Left renal cortex interstitium (tissue), 4 donors: Measurements from ENCODE around the gene ARHGEF6. TPM values are rescaled to one million over a fixed set of nuclear protein-coding genes. Genes with fewer than 3 reads are reported as not detected.

Experiments
- DNase-seq, 4 donors: peaks; one replicate each; pipeline ENCODE4 v3.0.0-alpha.2; 2013; ENCODE audit warnings: low read depth in 4 of 4, low spot score in 2 of 4, missing footprints in 1 of 4
- polyA plus RNA-seq, 4 donors: library from polyadenylated mRNA; unstranded; fragments of 120-200 nt; gene quantifications; one replicate each; pipeline ENCODE4 v1.2.1, GENCODE V29; 2013; ENCODE audit not compliant: insufficient read length in 4 of 4

The ARHGEF6 gene
- polyA plus RNA-seq, 4 donors = 11.5 to 15.8 (median 13.0) TPM

DNA sequence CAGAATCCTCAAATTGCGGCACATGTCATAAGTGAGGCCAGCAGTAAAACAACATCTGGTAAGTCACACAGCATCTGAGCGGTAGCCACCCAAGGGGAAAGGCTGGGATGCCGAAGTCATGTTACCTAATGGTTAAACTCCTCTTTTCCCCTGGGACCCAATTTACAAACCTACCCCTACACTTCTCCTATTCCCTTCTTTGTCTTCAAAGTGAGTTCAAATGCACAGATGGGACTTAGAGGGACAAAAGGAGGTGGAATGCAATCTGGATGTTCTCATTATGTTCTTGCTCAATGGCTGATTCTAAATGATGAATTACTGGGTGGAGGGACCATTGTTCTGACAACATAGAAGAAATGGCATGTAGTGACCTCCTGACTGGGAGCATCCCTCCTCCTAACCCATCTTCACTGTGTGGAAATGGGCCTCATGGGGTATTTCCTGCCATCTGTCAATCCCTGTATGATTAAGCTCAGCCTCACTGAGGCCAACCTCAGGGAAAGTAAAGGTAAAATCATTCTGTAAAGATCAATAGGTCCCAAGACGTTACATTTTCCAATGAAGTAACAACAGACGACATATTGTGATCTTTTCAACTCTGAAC is 124.3 kb downstream of the ARHGEF6 start:
- no peak for DNase-seq

DNA sequence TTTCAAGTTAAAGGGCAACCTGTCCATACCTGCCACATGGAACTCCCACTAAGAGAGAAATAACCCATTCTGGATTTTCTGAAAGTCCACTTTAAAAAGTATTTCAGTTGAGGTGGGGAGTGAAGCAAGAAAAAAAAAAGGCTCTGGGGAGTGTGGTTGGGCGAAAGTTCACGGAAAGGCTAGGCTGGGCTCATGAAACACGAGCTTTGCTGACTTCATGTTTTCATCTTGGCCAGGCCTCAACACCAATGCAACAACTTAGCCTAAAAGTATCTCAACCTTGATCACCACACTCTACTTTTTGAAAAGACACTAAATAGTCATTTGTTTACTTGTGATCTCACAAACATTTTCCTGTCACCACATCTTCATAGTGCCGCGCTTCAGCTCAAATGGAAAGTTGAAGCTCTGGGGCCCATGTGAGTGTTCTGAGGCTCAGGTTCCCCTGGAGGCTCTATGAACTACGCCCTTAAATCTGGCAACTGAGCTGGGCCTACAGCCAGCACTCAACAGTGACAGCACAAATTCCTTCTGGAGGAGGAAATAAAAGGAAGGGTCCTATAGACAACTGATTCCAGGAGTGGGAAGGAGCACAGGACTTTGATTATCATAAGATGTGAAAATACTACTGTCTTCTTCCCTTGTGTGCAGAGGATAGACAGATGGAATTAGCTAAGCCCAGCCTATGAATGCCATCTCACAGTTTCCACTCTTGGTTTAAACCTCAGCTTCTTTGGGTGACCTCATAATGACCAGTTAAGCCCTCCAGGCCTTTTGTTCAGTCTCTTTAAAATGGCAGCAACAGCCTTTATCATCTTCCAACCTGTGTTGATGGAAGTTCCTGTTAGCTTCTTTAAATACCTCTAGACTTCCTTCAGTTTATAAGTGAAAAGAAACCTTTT is 127.7 kb downstream of the ARHGEF6 start:
- DNase-seq = no peak

DNA sequence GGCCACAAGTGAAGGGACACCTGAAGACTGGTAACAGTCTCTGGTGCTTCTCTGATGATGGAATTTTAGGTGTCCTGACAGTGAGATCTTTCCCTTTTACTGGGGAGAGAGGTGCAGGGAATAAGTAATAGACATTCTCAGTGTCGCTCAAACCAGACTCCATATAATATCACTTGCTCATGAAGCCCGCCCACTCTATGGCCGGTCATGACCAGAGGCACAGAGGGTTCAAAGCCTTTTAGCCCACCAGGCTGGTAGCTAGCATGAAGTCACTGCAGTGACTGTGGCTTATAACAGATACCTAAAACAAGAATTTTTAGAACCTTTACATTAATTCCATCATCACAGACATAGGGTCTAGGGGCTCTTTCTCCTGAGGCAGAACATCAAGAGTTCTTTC is 129.9 kb downstream of the ARHGEF6 start:
- DNase-seq = no peak

DNA sequence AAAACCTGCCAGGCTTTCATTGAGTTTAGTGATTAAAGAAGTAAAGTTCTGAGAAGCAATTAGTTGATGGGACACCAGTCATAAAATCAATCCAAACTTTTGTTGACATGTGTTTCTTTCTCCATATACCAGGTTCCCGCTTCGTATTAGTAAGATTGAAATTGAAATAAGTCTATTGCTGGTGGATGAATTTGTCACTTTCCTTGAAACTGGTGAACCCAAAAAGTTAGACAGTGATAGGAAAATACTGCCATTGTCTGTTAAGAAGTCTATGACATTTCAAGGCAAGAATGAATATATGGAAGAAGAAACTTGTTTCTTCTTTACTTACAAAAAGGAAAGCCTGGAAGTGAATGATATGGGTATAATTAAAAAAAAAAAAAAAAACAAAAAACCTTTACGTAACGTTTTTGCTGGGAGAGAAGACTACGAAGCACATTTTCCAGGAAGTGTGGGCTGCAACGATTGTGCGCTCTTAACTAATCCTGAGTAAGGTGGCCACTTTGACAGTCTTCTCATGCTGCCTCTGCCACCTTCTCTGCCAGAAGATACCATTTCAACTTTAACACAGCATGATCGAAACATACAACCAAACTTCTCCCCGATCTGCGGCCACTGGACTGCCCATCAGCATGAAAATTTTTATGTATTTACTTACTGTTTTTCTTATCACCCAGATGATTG is 132.9 kb downstream of the ARHGEF6 start, which contains the start of gene CD40LG:
Gene CD40LG, plus strand, starts transcription at position 482 of the 684 bp plus-strand sequence. Its CDS starts 91 bp downstream, at position 573.
- no peak for DNase-seq

DNA sequence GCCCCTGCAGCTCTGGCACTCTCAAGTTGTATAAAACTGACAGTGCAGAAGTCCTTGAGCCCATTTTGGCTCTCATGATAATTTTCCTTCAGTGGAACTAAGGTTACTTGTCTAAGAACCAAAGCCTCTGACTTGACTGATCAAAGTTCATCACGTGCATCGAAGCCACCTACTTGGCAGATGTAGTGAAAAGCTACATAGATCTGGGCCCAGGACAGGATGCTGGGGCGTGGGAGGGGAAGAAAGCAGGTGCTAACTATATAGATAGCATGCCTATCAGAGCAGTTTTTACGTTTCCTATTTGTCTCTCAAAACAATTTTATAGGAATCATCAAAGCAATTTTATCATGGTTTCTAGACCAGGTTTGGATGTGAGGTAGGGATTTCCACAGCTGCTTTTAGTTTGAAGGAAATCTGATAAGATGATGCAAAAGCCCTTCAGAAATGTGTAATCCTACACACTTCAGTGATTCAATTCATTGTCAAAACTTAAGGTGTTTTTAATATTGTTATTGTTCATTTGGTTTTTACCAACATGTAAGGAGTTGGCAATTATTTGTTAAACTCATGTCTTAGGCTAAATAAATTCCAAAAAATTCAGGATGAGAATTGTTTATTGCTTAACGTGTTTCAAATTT is 134.0 kb downstream of the ARHGEF6 start:
- no peak for DNase-seq

DNA sequence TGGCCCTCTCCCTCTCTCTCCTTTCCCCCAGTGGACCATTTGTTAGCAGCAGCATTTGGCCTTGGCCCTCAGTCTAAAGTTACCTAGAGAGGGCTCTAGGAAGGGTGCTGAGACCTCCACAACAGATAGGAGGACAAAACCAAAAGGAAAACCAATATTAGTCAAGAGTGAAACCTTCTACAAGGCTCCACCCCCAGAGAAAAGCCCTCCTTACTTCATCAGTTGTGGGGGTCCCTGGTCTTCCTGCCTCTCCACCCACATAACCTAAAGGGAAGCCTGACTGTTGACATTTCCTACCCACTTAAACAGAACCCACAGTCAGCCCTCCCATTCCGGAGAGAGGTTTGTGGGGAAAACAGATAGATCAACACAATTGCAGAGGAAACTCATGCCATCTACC is 137.5 kb downstream of the ARHGEF6 start:
- no peak for DNase-seq

DNA sequence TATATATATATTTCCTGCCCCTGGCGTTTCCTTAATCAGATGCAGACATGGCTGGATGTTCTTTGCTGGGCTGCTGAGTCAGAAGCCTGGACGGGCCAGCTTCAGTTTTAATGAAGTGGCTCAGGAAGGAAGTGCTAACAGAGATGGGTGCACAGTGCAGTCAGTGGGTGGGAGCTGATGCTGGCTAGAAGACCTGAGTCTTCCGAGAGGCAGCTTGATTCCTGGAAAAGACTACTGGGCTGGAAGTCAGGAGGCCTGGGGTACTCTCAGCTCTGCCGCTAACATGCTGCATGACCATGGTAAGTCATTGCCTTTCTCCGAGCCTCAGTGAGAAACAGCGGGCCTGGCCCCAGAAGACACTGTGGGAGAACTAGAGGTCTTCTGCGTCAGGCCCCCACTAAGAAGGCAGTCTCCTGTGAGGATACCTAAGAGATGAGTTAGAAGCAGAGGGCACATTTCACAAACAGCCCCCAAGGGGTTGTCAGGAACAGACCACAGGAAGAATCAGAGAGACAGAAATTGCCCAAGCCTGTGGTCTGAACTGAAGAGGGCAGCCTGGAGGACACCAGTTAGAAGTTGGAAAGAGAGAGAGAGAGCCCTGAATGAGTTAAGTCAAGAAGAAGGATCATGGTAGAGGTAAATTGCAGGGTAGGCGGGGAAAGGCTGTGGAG is 141.1 kb downstream of the ARHGEF6 start:
- DNase-seq = no peak

DNA sequence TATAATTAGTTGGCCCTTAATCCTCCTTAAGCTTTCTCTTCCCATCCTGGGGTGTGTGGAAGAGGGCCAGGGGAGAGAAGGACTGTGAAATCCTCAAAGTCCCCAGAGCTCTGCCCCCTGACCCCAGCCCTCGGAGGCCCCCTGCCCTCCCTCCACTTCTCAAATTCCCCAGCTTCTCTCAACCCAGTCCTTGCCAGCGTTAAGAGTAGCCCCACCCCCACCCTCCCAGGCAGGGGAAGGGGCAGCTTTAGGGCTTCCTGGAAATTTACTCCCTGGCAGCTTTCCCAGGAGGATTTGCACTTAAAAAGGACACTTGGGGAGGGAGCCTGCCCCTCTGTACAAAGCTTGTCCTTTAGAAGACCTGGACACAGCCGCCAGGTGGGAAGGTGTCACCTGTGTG is 144.6 kb downstream of the ARHGEF6 start:
- DNase-seq = peak in 2 of 4 donors; percentile 4 to 8

DNA sequence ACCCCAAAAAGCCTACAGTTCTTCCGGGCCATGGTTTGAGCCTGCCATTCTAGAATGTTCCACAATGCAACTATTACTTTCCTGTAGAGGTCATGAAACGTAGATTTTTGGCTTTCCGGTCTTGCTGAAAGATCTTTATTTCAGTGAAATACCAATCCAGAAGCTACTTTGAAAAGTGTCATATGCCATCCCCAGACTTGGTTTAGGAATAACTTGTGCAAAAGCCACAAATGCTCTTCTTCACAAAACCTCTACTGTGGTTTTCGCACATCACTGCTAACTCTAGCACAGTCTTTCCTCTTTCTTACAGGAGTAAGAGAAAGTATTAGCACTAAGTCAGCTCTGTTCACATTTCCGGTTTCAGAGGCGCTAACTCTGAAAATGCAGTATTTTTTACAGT is 145.5 kb downstream of the ARHGEF6 start:
- no peak for DNase-seq

DNA sequence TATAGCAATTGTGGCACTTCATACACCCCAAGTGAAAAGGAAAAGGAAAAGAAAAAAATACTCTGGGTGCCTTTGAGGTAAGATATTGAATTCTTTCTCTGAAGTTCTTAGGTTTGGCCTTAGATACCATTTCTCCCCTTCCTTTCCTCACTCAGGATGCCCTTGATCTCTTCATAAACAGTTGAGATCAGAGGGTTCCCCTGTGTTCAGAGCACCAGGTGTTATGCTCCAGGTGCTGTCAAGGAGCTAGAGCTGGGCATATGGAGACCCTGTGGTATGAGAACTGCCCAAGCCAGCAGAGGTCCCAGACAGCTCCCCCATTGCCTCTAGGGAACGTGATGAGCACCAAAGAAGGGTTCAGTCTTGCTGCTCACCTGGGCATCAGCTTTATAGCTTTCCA is 149.9 kb downstream of the ARHGEF6 start:
- DNase-seq = no peak

DNA sequence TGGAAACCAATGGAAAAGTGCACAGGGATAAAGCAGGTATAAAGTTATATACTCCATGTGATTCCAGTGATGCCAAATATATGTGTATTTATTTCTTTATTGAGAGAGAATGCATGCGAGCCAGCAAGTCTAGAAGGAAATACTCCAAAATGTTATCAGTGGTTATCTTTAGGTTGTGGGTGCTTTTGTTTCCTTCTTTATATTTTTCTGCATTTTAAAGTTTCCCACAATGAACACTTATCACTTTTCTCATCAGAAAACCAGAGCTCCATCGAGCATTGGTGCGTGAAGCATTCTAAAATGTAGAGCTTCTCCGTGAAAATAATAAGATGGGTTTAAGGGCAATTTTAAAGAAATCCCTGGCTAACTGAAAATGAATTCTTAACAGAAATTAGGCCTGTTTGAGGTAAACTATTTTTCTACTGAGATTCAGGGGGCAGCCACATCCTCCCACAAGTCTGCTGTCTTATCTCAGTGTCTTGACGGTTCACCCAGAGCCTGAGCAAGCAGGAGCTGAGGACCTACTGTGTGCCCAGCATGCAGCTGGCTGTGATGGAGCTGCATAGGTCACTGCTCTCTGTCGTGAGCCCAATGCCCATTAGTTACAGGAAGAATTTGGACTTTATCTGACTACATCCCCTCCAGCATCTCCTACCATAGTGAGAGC is 151.5 kb downstream of the ARHGEF6 start:
- DNase-seq = no peak

DNA sequence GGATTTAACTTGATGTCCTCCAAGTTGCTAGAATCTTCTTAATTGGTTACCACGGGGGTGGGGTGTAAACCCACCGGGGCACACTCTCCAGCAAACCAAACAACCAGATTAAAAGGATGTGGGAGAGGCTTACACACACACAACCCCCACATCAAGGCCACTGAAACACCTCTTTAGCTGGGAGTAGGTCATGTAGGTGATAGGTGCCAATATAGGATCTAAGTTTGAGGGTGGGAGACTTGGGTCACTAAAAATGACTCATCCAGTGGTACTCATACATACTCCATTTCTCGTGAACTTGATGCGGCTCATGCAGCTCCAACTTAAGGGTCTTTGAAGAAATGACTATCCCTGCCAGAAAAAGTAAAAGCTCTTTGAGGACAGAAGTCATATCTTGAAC is 153.3 kb downstream of the ARHGEF6 start:
- DNase-seq = no peak

DNA sequence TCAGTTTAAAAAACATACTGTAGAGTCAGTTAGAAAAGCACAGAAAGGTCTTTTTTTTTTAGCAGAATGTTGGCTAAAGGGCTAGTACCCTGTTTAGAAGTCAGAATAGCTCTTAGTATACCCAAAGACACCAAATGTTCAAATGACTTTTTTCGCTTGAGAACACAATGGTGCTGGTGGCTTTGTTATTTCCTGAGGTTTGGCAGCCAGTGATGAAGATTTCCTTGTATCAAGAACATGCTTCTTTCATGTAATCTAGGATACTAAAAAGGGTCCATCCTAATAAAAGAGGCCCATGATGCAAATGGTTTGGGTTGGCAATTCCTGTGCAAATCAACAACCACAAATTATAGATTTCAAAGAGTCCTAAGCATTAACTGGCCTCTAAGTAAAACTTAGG is 153.8 kb downstream of the ARHGEF6 start:
- DNase-seq = no peak

DNA sequence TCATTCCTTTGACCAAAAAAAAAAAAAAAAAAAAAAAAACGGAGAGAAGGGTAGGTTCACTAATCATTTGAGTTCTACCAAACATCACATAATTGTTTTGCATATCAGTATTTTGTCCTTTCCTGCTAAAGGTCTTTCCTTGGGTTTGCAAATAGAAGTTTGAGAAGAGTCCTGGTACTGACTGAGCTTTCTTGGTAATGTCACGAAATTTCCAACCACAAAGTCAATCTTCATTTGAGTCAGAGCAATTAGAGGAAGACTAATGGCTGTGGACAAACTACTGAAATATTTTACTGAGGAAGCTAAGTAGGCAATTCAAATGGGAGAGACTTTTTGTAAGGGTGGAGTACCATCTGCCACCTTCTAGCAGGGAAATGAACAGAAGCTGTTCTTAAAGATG is 154.5 kb downstream of the ARHGEF6 start:
- no peak for DNase-seq

DNA sequence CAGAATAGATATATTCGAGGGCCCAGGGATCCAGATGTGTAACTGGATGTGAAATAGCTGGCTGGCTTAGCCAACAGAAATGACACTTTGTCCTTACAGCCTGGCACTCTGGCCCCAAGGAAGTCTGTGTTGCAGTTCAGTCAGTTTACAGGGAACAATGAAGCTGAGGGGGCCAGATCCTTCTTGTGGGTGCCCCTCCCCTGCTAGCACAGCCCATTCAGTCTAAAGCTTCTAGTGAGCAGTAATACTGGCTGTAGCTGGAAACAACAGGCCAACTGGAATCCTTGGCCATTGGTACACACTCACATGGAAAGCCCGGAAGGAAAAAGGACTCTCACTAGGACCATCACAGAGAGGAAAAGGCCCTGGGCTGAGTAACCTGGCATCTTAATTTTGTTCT is 155.5 kb downstream of the ARHGEF6 start:
- DNase-seq = no peak

DNA sequence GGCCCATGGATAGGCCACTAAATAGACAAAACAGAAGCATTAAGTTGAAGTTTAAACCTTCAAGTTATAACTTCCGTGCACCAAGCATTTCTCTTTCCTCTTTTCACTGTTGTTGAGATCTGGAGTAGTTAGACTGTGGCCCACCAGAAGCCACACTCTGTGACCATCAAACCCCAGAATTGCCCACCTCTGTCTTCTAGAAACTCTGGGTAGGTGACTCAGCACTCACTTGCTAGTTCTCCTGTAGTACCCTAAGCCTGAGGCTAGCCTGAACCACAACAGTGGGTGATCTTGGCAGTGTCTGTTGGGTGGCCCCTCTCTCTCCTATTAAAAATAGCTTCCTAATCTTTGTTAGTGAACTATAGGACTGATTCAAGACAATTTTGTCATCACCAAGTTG is 157.3 kb downstream of the ARHGEF6 start:
- no peak for DNase-seq

DNA sequence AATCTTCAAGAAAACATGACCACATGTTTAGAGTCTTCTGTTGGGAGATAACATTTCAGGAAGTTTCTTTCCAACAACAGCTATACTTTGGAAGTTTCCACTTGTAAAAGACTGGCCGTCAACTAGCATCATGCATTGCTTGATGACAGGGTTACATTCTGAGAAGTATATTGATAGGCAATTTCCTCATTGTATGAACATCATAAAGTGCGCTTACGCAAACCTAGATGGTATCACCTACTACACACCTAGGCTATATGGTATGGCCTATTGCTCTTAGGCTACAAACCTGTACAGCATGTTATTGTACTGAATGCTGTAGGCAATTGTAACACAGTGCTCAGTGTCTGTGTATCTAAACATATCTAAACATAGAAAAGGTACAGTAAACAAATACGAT is 158.2 kb downstream of the ARHGEF6 start:
- no peak for DNase-seq

DNA sequence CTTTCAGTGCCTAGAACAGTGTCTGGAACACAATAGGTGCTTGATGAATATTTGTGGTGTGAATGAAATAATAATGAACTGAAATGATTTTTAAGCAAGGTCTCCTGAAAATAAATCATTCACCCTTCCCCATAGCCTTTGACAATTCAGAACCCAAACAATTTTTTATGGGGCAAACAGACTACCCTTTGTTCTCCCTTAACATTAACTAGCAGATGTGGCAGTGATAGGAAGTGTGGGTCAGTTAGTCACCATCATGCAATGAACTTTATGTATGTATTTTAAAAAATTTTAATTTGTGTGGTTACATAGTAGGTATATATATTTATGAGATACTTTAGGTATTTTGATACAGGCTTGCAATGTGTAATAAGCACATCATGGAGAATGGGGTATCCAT is 160.0 kb downstream of the ARHGEF6 start:
- DNase-seq = no peak

DNA sequence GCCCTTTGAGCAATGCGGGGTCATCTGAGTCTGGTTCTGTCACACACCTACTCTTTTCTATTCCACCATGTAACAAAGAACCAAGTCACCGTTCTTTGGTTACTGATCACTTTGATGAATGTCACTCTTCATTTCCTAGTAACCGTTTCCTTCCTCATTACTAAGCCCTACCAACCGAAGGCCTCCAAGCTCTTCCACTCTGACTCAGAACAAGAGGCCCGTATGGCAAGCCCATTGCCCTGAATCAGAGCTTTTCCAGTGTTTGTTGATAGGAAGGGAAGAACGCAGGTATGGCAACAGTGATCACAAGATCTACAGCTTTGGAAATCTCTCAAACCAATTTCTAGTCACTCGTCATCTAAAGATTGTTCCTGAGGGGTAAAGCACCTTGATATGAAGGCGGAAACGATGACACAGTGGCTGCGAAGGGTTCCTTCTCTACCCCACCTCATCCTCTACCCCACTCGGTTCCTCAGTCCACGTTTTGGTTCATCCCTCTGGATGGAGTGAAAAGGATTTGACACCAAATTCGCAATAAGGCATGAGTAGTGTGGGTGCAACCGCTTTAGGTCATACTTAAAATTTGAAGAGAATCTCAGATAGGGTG is 160.7 kb downstream of the ARHGEF6 start:
- DNase-seq = no peak
